Neuronal stem cell (in vitro differentiated cells): ENCODE results near the gene ACOXL.
"Not testable (repeated sequence)": the region's sequence is repeated elsewhere in the genome, so short reads cannot be mapped to it uniquely, and the experiment has no call there.

Experiments used
- DNase-seq: peaks from one replicate; pipeline ENCODE4 v3.0.0-alpha.2; 2013; ENCODE audit warnings: low spot score
- H2AFZ ChIP-seq: one replicate; pipeline ENCODE4 v1.6.1; 2013; ENCODE audit warnings: mild to moderate bottlenecking, low read length, inconsistent platforms
- H2AK5ac ChIP-seq: 2 replicates; pipeline ENCODE4 v1.6.1; 2013; ENCODE audit warnings: low read depth, mild to moderate bottlenecking, inconsistent platforms, low read length, moderate library complexity, mixed read lengths
- H2BK120ac ChIP-seq: 2 replicates; pipeline ENCODE4 v1.6.1; 2013; ENCODE audit warnings: low read depth, mild to moderate bottlenecking, inconsistent platforms, low read length, moderate library complexity, mixed read lengths
- H2BK12ac ChIP-seq: one replicate; pipeline ENCODE4 v1.6.1; 2013; ENCODE audit warnings: low read length, inconsistent platforms
- H2BK15ac ChIP-seq: 2 replicates; pipeline ENCODE4 v1.6.1; 2013; ENCODE audit warnings: mild to moderate bottlenecking, low read length, inconsistent platforms, mixed read lengths
- H2BK5ac ChIP-seq: one replicate; pipeline ENCODE4 v1.6.1; 2013; ENCODE audit warnings: inconsistent platforms, mild to moderate bottlenecking, low read length, moderate library complexity
- H3K14ac ChIP-seq: one replicate; pipeline ENCODE4 v1.6.1; 2013; ENCODE audit warnings: low read length, inconsistent platforms
- H3K18ac ChIP-seq: 2 replicates; pipeline ENCODE4 v1.6.1; 2013; ENCODE audit warnings: low read length, inconsistent platforms
- H3K23ac ChIP-seq: 2 replicates; pipeline ENCODE4 v1.6.1; 2013; ENCODE audit warnings: low read depth, mild to moderate bottlenecking, mixed read lengths, low read length, inconsistent platforms; ENCODE audit not compliant: poor library complexity
- H3K27ac ChIP-seq: replicated peaks from 3 replicates; pipeline ENCODE4 v1.5.1; 2013; ENCODE audit warnings: low read length, inconsistent platforms
- H3K27me3 ChIP-seq, 3 experiments: 2 replicates each; pipeline ENCODE4 v1.6.1; 2013; ENCODE audit warnings: low read length in 3 of 3, mild to moderate bottlenecking in 2 of 3, inconsistent platforms in 1 of 3, low read depth in 1 of 3, mixed read lengths in 1 of 3, moderate library complexity in 1 of 3; ENCODE audit not compliant: control insufficient read depth in 3 of 3, insufficient read depth in 3 of 3
- H3K36me3 ChIP-seq, 2 donors: replicated peaks in 1 of 2; 2 replicates each; pipeline ENCODE4 v1.6.1; 2013; ENCODE audit warnings: low read length in 2 of 2; ENCODE audit not compliant: control insufficient read depth in 2 of 2, insufficient read depth in 2 of 2
- H3K4ac ChIP-seq: 2 replicates; pipeline ENCODE4 v1.6.1; 2013; ENCODE audit warnings: inconsistent platforms, mild to moderate bottlenecking, low read length, moderate library complexity
- H3K4me1 ChIP-seq, 2 donors: 1 replicate in 1 of 2; 2 replicates in 1 of 2; pipeline ENCODE4 v1.6.1; 2013; ENCODE audit warnings: low read length in 2 of 2, low read depth in 1 of 2; ENCODE audit not compliant: control insufficient read depth in 2 of 2, insufficient read depth in 1 of 2
- H3K4me2 ChIP-seq: one replicate; pipeline ENCODE4 v1.6.1; 2013; ENCODE audit warnings: mild to moderate bottlenecking, low read length, inconsistent platforms; ENCODE audit not compliant: insufficient read depth, poor library complexity, severe bottlenecking
- H3K4me3 ChIP-seq, 2 donors: 2 replicates each; pipeline ENCODE4 v1.5.1; 2013; ENCODE audit warnings: low read length in 2 of 2, mild to moderate bottlenecking in 2 of 2, inconsistent platforms in 1 of 2, moderate library complexity in 1 of 2
- H3K79me1 ChIP-seq: one replicate; pipeline ENCODE4 v1.6.1; 2013; ENCODE audit warnings: low read depth, mild to moderate bottlenecking, inconsistent platforms, low read length, moderate library complexity
- H3K9ac ChIP-seq: one replicate; pipeline ENCODE4 v1.6.1; 2013; ENCODE audit warnings: mild to moderate bottlenecking, low read depth, low read length, inconsistent platforms; ENCODE audit not compliant: poor library complexity
- H3K9me3 ChIP-seq, 2 donors: replicated peaks in 1 of 2; 2 replicates each; pipeline versions ENCODE3 to v1.6.1; 2013; ENCODE audit warnings: low read length in 2 of 2, mild to moderate bottlenecking in 2 of 2, inconsistent platforms in 1 of 2, low read depth in 1 of 2, mixed read lengths in 1 of 2, moderate library complexity in 1 of 2; ENCODE audit not compliant: control insufficient read depth in 2 of 2, insufficient read depth in 1 of 2
- H4K8ac ChIP-seq: one replicate; pipeline ENCODE4 v1.6.1; 2013; ENCODE audit warnings: low read depth, mild to moderate bottlenecking, inconsistent platforms, low read length, moderate library complexity
- H4K91ac ChIP-seq: one replicate; pipeline ENCODE4 v1.6.1; 2013; ENCODE audit warnings: low read length, low read depth, mild to moderate bottlenecking, inconsistent platforms; ENCODE audit not compliant: poor library complexity
- WGBS, 2 donors: extraction: QIAGEN DNeasy Blood & Tissue Kit; methylation state at CpG; one replicate each; pipeline ENCODE4 v1.1.7; 2013; ENCODE audit warnings: missing lambda C conversion rate in 2 of 2, mixed read lengths in 1 of 2; ENCODE audit not compliant: insufficient read length in 2 of 2, insufficient replicate concordance in 1 of 2; ENCODE audit errors: extremely low coverage in 2 of 2; 5-methylcytosine and 5-hydroxymethylcytosine counted together

Gene ACOXL

GRCh38 chr2:110695146-110695898, 37.1 kb upstream of the ACOXL start:
- not testable (repeated sequence) for H3K23ac ChIP-seq, H2BK5ac ChIP-seq, H2BK120ac ChIP-seq, H3K9me3 ChIP-seq, H3K27me3 ChIP-seq, DNase-seq, H2BK12ac ChIP-seq, H4K91ac ChIP-seq, H3K9ac ChIP-seq, H3K79me1 ChIP-seq, H3K36me3 ChIP-seq, H3K14ac ChIP-seq, H3K4me1 ChIP-seq, H3K4me3 ChIP-seq, H3K4me2 ChIP-seq, H3K18ac ChIP-seq, H2BK15ac ChIP-seq, H2AK5ac ChIP-seq, H3K4ac ChIP-seq, H3K27ac ChIP-seq, H4K8ac ChIP-seq
- H2AFZ ChIP-seq, result peak overlapping the region; percentile 64
- no CpG with 5 or more reads among the region's 5 CpGs for WGBS, 2 donors

DNA sequence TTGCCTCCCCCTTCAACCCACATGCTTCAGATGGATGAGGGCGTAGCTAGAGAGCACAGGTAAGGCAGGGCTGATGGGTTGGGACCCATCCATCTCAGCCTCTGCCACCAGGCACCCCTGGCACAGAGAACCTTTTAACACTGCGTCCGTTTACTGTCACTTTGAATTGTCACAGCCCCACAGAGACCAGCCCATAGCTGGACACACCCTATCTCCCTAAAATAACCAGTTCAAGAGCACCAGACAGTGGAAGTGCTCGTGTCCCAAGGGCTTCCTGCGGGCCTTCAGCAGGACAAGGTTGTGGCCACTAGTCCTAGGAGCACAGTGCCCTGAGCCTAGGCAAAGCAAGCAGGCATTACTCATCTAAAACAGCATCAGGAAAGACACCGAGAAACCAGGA, 34.1 kb upstream of the ACOXL start:
- H4K8ac ChIP-seq, H4K91ac ChIP-seq, H3K4me3 ChIP-seq, H2AFZ ChIP-seq, H3K79me1 ChIP-seq, H2BK15ac ChIP-seq, H3K4me1 ChIP-seq, H3K9me3 ChIP-seq, H2AK5ac ChIP-seq, H3K27me3 ChIP-seq, H2BK5ac ChIP-seq, H3K9ac ChIP-seq, H2BK120ac ChIP-seq, H3K23ac ChIP-seq, H3K27ac ChIP-seq, H3K4me2 ChIP-seq, H3K18ac ChIP-seq, H3K4ac ChIP-seq, DNase-seq, H3K14ac ChIP-seq, H2BK12ac ChIP-seq, H3K36me3 ChIP-seq: not testable (repeated sequence)
- WGBS, 2 donors, result no CpG with 5 or more reads among the region's 6 CpGs

GRCh38 chr2:110702514-110703380, 29.6 kb upstream of the ACOXL start:
- no peak overlapping the region for H2AK5ac ChIP-seq
- peaks cover 0 to 10% (median 0%) of the 10 kb centered on the region in 3 experiments for H3K27me3 ChIP-seq
- no peak overlapping the region for H3K23ac ChIP-seq
- no peak overlapping the region for H4K8ac ChIP-seq
- no peak overlapping the region for H2BK12ac ChIP-seq
- no peak overlapping the region for H3K14ac ChIP-seq
- no peak overlapping the region for H3K4ac ChIP-seq
- H2BK5ac ChIP-seq, result no peak overlapping the region
- no peak overlapping the region for H3K4me3 ChIP-seq
- H3K9ac ChIP-seq, result no peak overlapping the region
- H2AFZ ChIP-seq, result no peak overlapping the region
- no peaks in the 10 kb centered on the region for H3K79me1 ChIP-seq
- no peak for DNase-seq
- H2BK120ac ChIP-seq, result no peak overlapping the region
- H4K91ac ChIP-seq, result no peak overlapping the region
- H3K18ac ChIP-seq, result no peak overlapping the region
- no peaks in the 10 kb centered on the region for H3K9me3 ChIP-seq
- H3K4me2 ChIP-seq, result no peak overlapping the region
- no peaks in the 10 kb centered on the region for H3K36me3 ChIP-seq
- no peak overlapping the region for H2BK15ac ChIP-seq
- WGBS, 2 donors, result no CpG with 5 or more reads among the region's 2 CpGs
- no peaks in the 10 kb centered on the region for H3K4me1 ChIP-seq
- H3K27ac ChIP-seq, result no peak overlapping the region

DNA sequence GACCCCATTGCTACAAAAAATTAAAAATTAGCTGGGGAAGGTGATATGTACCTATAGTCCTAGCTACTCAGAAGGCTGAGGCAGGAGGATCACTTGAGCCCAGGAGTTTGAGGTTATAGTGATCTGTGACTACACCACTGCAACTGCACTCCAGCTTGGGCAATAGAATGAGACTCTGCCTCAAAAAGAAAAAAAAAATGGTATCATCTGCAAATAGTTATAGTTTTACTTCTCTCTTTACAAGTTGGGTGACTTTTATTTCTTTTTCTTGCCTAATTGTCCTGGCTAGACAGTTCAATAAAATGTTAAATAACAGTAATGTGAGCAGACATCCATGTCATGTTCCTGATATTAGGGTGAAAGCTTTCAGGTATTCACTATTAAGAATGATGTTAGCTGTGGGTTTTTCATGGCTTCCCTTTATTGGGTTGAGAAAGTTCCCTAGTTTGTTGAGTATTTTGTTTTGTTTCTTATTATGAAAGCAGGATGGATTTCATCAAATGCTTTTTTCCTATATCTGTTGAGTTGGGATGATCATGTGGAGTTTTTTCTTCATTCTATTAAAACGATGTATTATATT, 24.9 kb upstream of the ACOXL start:
- H3K9ac ChIP-seq, result no peak overlapping the region

More for the DNA sequence above, 24.9 kb upstream of the ACOXL start:
- Histone ChIP-seq H2BK15ac (no peak overlapping the region), H3K4ac (no peak overlapping the region), H2BK12ac (no peak overlapping the region), H2AK5ac (no peak overlapping the region), H3K23ac (no peak overlapping the region), H3K14ac (no peak overlapping the region), H4K91ac (no peak overlapping the region), H2BK120ac (no peak overlapping the region), H2BK5ac (no peak overlapping the region), H3K27ac (no peak overlapping the region), H3K18ac (no peak overlapping the region), H3K4me1 (no peaks in the 10 kb centered on the region), H3K79me1 (no peaks in the 10 kb centered on the region), H2AFZ (no peak overlapping the region), H3K4me3 (no peak overlapping the region), H3K4me2 (no peak overlapping the region), H3K27me3 (peaks cover 0 to 22% (median 0%) of the 10 kb centered on the region in 3 experiments), H4K8ac (no peak overlapping the region), H3K36me3 (no peaks in the 10 kb centered on the region), H3K9me3 (no peaks in the 10 kb centered on the region)
- WGBS, 2 donors, result no CpG with 5 or more reads among the region's 1 CpG
- DNase-seq, result no peak
